ENCODE results near the gene HERPUD2.
"Not testable (repeated sequence)": the region's sequence is repeated elsewhere in the genome, so short reads cannot be mapped to it uniquely, and the experiment has no call there.

Gene HERPUD2

DNA sequence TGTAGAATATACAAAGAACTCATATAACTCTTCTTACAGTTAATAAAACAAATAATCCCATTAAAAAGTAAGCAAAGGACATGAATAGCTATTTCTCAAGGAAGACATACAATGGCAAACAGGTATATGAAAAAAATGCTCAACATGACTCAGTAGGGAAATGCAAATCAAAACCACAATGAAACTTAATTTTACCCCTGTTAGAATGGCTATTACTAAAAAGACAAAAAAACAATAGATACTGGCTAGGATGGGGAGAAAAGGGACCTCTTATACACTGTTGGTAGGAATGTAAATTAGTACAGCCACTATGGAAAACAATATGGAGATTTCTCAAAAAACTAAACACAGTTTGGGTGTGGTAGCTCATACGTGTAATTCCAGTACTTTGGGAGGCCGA lies 37.8 kb downstream of the HERPUD2 start:
- TF ChIP-seq, protein P1, sequence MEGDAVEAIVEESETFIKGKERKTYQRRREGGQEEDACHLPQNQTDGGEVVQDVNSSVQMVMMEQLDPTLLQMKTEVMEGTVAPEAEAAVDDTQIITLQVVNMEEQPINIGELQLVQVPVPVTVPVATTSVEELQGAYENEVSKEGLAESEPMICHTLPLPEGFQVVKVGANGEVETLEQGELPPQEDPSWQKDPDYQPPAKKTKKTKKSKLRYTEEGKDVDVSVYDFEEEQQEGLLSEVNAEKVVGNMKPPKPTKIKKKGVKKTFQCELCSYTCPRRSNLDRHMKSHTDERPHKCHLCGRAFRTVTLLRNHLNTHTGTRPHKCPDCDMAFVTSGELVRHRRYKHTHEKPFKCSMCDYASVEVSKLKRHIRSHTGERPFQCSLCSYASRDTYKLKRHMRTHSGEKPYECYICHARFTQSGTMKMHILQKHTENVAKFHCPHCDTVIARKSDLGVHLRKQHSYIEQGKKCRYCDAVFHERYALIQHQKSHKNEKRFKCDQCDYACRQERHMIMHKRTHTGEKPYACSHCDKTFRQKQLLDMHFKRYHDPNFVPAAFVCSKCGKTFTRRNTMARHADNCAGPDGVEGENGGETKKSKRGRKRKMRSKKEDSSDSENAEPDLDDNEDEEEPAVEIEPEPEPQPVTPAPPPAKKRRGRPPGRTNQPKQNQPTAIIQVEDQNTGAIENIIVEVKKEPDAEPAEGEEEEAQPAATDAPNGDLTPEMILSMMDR (conservative IDR thresholded peaks at IDR 0.05; ENCODE audit: low read length), result no peak
- H3K4me3 ChIP-seq (ENCODE audit: low read length), result no peak overlapping the region
- DNase-seq (ENCODE audit: low read depth), result no peak

DNA sequence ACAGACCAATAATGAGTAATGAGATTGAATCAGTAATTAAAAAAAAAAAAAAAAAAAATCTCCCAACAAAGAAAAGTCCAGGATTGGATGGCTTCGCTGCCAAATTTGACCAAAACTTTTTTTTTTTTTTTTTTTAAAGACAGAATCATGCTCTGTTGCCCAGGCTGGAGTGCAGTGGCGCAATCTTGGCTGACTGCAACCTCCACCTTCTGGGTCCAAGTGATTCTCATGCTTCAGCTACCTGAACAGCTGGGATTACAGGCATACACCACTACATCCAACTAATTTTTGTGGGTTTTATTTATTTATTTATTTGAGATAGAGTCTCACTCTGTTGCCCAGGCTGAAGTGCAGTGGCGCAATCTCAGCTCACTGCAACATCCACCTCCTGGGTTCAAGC lies 40.4 kb downstream of the HERPUD2 start:
- H3K4me3 ChIP-seq (ENCODE audit: low read length); DNase-seq (ENCODE audit: low read depth): not testable (repeated sequence)

GRCh38 chr7:35652124-35652523 lies 42.8 kb downstream of the HERPUD2 start:
- no peak for DNase-seq (ENCODE audit: low read depth)
- no peak overlapping the region for H3K4me3 ChIP-seq (ENCODE audit: low read length)
- TF ChIP-seq, protein P1 (conservative IDR thresholded peaks at IDR 0.05; ENCODE audit: low read length), result no peak

- no peak for DNase-seq (ENCODE audit: low read depth)
- TF ChIP-seq, protein P1 (conservative IDR thresholded peaks at IDR 0.05; ENCODE audit: low read length), result no peak
- no peak overlapping the region for H3K4me3 ChIP-seq (ENCODE audit: low read length)
These were observed 44.2 kb downstream of the HERPUD2 start for GRCh38 chr7:35650751-35651150.

DNA sequence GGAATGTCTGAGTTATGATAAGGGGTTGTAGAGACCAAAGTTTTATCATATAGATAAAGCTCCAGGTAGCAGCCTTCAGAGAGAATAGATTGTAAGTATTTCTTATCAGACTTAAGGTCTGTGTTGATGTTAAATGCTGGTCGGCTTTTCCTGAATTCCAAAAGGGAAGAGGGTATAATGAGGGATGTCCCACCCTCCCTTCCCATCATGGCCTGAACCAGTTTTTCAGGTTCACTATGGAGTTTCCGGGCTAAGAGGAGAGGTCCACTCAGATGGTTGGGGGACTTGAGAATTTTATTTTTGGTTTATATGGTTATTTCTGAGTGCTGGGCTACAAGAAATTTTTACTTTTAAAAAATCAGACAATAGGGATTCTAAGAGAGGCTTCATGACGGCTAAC lies 45.2 kb downstream of the HERPUD2 start:
- H3K4me3 ChIP-seq (ENCODE audit: low read length), result no peak overlapping the region
- no peak for DNase-seq (ENCODE audit: low read depth)
- TF ChIP-seq, protein P1 (conservative IDR thresholded peaks at IDR 0.05; ENCODE audit: low read length), result no peak

DNA sequence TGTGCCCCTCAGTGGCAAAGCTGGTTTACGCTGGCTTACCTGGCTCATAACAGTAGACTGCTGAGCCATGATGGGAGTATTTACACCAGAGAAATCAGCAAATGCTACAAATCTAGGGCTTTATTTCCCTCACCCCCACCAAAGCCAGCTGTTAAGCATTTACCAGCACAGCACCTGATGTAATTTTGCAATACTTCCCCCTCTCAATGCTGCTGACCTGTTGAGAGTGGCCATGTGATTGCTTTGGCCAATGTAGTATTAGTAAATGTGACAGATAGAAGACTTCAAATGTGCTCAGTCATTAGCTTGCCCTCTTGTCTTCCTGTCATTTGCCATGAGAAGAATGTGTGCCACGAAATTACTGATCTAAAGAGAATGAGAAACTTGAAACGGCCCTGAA lies 46.6 kb downstream of the HERPUD2 start:
- DNase-seq (ENCODE audit: low read depth), result no peak
- no peak overlapping the region for H3K4me3 ChIP-seq (ENCODE audit: low read length)

DNA sequence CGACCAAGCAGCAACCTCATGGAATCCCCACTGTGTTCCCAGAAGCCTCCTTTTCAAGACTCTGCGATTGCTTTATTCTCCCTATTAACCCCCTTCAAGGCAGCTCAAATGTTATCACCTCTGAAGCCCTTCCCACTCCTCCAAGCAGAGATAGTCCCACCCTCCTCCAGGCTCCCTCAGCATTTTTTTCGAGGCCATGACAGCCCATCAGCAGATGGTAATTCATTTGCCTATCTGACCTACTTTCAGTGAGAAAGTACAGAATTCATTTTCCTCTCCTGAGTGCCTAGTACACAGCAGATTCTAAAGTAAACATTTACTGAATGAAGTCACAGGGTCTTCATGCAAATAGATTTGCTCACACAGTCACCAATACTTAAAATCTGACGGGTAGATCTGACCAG lies 47.8 kb downstream of the HERPUD2 start:
- no peak overlapping the region for H3K4me3 ChIP-seq (ENCODE audit: low read length)
- TF ChIP-seq, protein P1 (conservative IDR thresholded peaks at IDR 0.05; ENCODE audit: low read length), result no peak
- no peak for DNase-seq (ENCODE audit: low read depth)

More for the DNA sequence above, 46.6 kb downstream of the HERPUD2 start:
- TF ChIP-seq, protein P1 (conservative IDR thresholded peaks at IDR 0.05; ENCODE audit: low read length), result no peak
